Activated CD8-positive, alpha-beta memory T cell treated with anti-CD3 and anti-CD28 coated beads for 48 hours (primary cell): ENCODE results near the gene C22orf23.
A peak's percentile ranks its signal among the peaks of the same experiment; 100 is the strongest.

ENCODE experiments used
- DNase-seq, 3 experiments: peaks; one replicate each; pipeline ENCODE4 v3.0.0-alpha.2; 2020; ENCODE audit warnings: low read depth in 2 of 3, low spot score in 2 of 3

C22orf23 gene

GRCh38 chr22:37953437-37954179 lies at the start of gene C22orf23, which contains the start of gene POLR2F:
Gene C22orf23 (minus strand): TSS chr22:37953601. CDS start chr22:37953149, 452 bp downstream.
Gene POLR2F (plus strand): TSS chr22:37953699. CDS start chr22:37953788, 89 bp downstream.
- DNase-seq, result peak; percentile 84 to 96 (median 88)

GRCh38 chr22:37999640-38000272 lies 46.4 kb upstream of the C22orf23 start:
- no peak for DNase-seq

GRCh38 chr22:37999236-37999635 lies 45.8 kb upstream of the C22orf23 start:
- no peak for DNase-seq

DNA sequence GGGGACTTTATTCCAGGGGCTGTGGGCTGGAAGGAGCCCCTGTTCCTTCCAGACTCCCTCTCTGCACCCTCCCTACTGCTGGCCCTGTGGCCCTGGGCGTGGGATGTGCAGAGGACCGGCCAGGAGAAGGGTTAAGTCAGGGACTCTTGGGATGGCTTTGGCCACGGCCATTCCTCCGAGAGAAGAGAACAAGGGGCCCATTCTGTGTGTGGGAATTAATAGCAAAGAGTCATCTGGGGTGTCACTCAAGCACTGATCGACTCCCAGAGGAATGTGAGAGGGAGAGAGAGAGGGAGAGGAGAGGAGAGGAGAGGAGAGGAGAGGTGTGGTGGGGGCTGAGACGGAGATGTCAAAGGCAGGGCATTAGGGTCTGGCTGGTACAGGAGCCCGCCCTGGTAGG lies 45.1 kb upstream of the C22orf23 start:
- no peak for DNase-seq

DNA sequence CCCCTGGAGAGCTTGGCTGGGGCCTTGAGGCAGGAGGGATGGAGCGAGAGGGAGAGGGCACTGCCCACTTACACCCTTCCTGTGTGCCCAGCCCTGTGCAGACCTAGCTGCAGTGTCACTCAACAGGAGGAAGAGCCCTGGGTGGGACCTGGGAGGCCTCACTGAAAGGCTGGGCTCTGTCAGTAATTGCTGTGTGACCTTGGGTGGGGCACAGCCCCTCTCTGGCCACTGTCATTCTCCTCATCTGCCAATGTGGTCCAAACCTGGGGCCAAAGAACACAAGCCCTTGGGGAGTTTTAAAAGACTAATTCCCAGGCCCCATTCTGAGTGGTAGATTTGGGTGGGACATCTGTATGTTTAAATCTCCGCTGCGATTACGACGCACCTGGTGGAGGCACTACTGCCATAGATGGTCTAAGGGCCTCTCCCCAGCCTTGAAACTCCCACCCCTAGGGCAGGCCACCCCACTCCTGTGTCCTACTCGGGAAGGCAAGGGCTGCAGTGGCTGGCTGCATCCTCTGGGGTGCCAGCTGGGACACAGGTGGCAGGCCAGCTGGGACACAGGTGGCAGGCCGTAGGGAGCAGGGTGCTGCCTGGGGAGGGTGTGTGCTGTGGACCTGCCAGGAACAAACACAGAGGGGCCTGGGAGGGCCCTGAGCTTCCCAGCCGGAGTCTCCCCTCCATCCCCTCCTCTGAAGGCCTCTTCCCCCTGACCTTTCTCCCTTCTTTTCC lies 43.3 kb upstream of the C22orf23 start:
- DNase-seq, result no peak

GRCh38 chr22:37996079-37996478 lies 42.7 kb upstream of the C22orf23 start:
- no peak for DNase-seq

- DNase-seq, result no peak
These were observed 42.1 kb upstream of the C22orf23 start for GRCh38 chr22:37995460-37995859.

DNA sequence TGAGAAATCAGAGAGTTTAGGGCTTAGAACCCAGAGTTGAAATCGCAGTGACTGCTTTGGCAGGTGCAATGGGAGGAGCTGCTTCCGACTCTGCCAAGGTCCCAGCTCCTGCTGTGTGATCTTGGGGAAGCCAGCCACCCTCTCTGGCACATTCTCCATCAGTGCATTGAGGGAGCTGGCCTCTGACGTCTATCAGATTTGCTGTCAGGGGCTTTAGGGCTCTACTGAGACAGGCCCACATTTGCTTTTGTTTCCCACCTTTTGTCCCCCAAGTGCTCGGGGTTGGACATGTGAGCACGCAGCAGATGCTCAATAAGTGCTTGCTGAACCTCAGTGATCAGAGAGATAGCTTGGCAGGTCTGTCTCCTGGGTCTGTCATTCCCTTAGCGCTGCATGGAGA lies 41.6 kb upstream of the C22orf23 start:
- no peak for DNase-seq

- no peak for DNase-seq
These were observed 40.6 kb upstream of the C22orf23 start for GRCh38 chr22:37994049-37994448.

GRCh38 chr22:37991731-37992442 lies 38.5 kb upstream of the C22orf23 start:
- DNase-seq, result no peak

- no peak for DNase-seq
These were observed 37.5 kb upstream of the C22orf23 start for GRCh38 chr22:37990862-37991261.

DNA sequence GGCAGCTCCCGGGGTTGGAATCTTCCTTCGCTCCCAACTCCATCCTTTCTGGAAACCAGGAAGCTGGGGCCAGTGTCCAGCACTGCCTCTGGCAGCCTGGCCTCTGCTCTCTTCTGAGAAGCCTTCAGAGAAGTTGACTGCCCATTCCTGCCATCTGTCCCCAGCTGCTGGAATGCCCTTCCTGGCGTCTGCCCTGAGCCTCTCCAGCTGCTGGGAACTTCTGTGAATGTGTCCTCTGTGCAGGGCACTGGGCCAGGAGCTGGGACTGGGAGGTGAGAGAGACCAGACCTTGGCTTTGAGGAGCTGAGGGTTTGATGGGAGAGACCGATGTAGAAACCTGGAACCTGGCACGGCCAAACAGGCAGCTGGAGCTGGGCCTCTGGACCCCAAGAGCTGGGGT lies 36.9 kb upstream of the C22orf23 start:
- DNase-seq, result no peak

- DNase-seq, result no peak
These were observed 36.0 kb upstream of the C22orf23 start for GRCh38 chr22:37989146-37990045.

DNA sequence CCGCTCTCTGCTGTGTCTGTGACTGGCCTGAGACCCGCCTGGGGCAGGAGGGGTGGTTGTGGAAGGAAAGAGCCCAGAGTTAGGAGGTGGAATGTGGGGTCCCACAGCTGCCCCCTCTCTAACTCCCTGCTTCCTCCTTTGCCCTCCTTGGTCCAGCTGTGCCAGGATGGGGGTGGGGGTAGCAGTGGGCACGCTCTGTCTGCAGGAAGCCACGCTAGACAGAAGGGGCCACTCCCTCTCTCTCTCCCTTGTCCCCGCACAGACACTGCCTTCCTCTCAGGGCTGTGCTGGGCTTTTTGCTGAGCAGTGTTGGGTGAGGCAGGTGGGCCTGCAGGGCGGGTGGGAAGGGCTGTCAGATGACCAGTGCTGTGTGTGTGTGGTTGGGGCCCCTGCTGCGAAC lies 33.0 kb upstream of the C22orf23 start:
- no peak for DNase-seq

GRCh38 chr22:37985751-37986281 lies 32.4 kb upstream of the C22orf23 start:
- no peak for DNase-seq

DNA sequence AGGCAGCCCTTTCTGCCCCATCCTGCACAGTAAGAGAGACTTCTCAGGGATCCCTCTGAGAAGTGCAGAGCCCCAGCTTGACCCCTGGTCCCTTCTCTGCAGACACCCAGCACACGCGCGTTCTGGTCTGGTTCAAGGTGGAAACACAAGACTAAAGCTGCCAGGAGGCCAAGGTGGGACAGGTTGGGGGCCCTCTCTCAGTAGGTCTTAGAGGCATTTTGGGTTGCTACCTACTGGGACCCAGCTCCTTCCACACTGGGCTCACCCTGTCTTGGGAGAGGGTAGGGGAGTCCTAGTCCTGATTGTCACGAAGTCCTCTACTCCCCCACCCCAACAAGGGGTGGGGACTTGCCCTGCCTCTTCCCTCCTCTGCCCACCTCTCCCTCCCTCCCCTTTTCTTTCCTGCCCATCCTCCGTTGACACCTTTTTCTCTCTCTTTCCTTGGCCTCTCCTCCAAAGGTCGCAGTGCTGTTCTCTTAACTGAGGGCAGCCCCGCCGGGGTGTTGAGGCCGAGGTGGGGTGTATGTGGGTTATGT lies 31.7 kb upstream of the C22orf23 start:
- DNase-seq, result no peak

DNA sequence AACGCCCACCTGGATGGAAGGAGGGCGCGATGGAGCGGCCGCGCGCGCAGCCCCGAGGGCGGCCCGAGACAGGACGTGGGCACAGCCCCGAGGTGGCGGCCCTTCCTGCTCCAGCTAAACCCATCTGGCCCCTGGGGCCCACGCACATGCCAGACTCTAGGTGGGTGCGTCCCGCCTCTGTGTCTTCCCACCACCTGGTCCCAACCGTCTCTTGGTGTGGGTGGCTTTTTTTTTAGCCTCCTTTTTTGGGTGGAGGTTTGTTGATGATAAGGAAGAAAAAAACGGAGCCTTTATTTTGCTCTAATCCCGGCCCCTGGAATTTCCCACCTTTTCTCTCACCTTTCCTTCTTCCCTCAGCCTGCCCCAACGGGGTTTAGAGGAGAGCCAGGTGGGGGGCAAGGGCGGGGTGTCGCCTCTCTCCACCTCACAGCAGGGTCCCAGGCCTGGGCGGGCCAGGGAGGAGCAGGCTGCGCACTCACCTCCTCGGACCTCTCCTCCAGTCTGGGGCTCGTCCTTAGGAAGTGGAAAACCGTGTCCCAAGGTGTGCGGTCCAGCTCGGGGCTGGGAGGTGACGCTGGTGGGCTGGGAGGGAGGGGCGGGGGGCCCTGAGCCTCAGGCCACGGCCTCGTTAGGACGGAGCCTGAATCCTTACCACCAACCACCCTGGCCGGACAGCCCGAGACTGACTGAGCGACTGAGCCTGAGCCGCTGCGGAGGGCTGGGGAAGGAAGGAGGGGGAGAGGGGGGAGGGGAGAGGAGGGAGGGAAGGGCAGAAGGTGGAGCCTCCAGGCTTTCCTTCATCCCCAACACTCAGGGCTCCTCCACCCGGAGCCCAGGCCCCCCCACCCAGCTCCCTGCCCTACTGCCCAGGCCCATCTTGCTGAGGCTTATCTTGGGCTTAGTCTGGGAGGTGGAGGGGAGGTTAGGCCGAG lies 30.7 kb upstream of the C22orf23 start, which contains the start of gene SOX10:
TSS of gene SOX10 (minus strand) at position 696 of the 932 bp plus-strand sequence. CDS start 771 bp downstream, outside the sequence.
- no peak for DNase-seq
